ENCODE measurements around the gene SORL1.
"Not testable (repeated sequence)": the region's sequence is repeated elsewhere in the genome, so short reads cannot be mapped to it uniquely, and the experiment has no call there.

SORL1 gene

GRCh38 chr11:121451986-121452608 is at the start of gene SORL1:
TSS of gene SORL1 (plus strand) at chr11:121452314. CDS start at chr11:121452332, 18 bp downstream.
- peak; percentile 76 for DNase-seq

- DNase-seq: no peak
Observed at GRCh38 chr11:121405646-121406045, 46.5 kb upstream of the SORL1 start.

- no peak for DNase-seq
Observed at GRCh38 chr11:121406291-121406690, 45.8 kb upstream of the SORL1 start.

- DNase-seq: no peak
Observed at GRCh38 chr11:121408830-121409229, 43.3 kb upstream of the SORL1 start.

- DNase-seq: not testable (repeated sequence)
Observed at GRCh38 chr11:121410041-121410440, 42.1 kb upstream of the SORL1 start.

- not testable (repeated sequence) for DNase-seq
Observed at GRCh38 chr11:121411330-121411729, 40.8 kb upstream of the SORL1 start.

- no peak for DNase-seq
Observed at GRCh38 chr11:121412000-121412587, 40.0 kb upstream of the SORL1 start.

GRCh38 chr11:121412711-121413415 is 39.3 kb upstream of the SORL1 start:
- DNase-seq: no peak

GRCh38 chr11:121414141-121414913 is 37.8 kb upstream of the SORL1 start:
- no peak for DNase-seq

GRCh38 chr11:121415856-121416255 is 36.3 kb upstream of the SORL1 start:
- DNase-seq: no peak

GRCh38 chr11:121417055-121417551 is 35.0 kb upstream of the SORL1 start:
- DNase-seq: peak; percentile 48

GRCh38 chr11:121417607-121418006 is 34.5 kb upstream of the SORL1 start:
- DNase-seq: no peak

GRCh38 chr11:121418625-121419114 is 33.4 kb upstream of the SORL1 start:
- peak; percentile 41 for DNase-seq

- DNase-seq: no peak
Observed at GRCh38 chr11:121419836-121420235, 32.3 kb upstream of the SORL1 start.

GRCh38 chr11:121420398-121420797 is 31.7 kb upstream of the SORL1 start:
- DNase-seq: no peak

GRCh38 chr11:121421149-121421901 is 30.8 kb upstream of the SORL1 start:
- DNase-seq: no peak

GRCh38 chr11:121422675-121423074 is 29.4 kb upstream of the SORL1 start:
- DNase-seq: no peak

GRCh38 chr11:121425828-121426227 is 26.3 kb upstream of the SORL1 start:
- no peak for DNase-seq

GRCh38 chr11:121426476-121427399 is 25.4 kb upstream of the SORL1 start:
- DNase-seq: peak; percentile 41

- DNase-seq: no peak
Observed at GRCh38 chr11:121427400-121427744, 24.7 kb upstream of the SORL1 start.

- no peak for DNase-seq
Observed at GRCh38 chr11:121429556-121429955, 22.6 kb upstream of the SORL1 start.
